ENCODE measurements around the gene PNN.
"Not testable (repeated sequence)": the region's sequence is repeated elsewhere in the genome, so short reads cannot be mapped to it uniquely, and the experiment has no call there.

The PNN gene

GRCh38 chr14:39174560-39175444 lies at the start of gene PNN:
TSS of gene PNN (plus strand) at chr14:39175254. CDS start at chr14:39175280, 26 bp downstream.
- peak; percentile 93 for DNase-seq (ENCODE audit: low read depth)

GRCh38 chr14:39137835-39138234 lies 37.2 kb upstream of the PNN start:
- DNase-seq (ENCODE audit: low read depth), result not testable (repeated sequence)

- DNase-seq (ENCODE audit: low read depth), result no peak
Measured at GRCh38 chr14:39138440-39138839, 36.6 kb upstream of the PNN start.

GRCh38 chr14:39140170-39140569 lies 34.9 kb upstream of the PNN start:
- no peak for DNase-seq (ENCODE audit: low read depth)

GRCh38 chr14:39141623-39142022 lies 33.4 kb upstream of the PNN start:
- not testable (repeated sequence) for DNase-seq (ENCODE audit: low read depth)

GRCh38 chr14:39143226-39143625 lies 31.8 kb upstream of the PNN start:
- not testable (repeated sequence) for DNase-seq (ENCODE audit: low read depth)

- DNase-seq (ENCODE audit: low read depth), result no peak
Measured at GRCh38 chr14:39145266-39145966, 29.6 kb upstream of the PNN start.

- DNase-seq (ENCODE audit: low read depth), result no peak
Measured at GRCh38 chr14:39154594-39155189, 20.4 kb upstream of the PNN start.

GRCh38 chr14:39157491-39157890 lies 17.6 kb upstream of the PNN start:
- no peak for DNase-seq (ENCODE audit: low read depth)

- no peak for DNase-seq (ENCODE audit: low read depth)
Measured at GRCh38 chr14:39158222-39158858, 16.7 kb upstream of the PNN start.

- no peak for DNase-seq (ENCODE audit: low read depth)
Measured at GRCh38 chr14:39160494-39160893, 14.6 kb upstream of the PNN start.

GRCh38 chr14:39167797-39168320 lies 7.2 kb upstream of the PNN start:
- not testable (repeated sequence) for DNase-seq (ENCODE audit: low read depth)

- no peak for DNase-seq (ENCODE audit: low read depth)
Measured at GRCh38 chr14:39168591-39168990, 6.5 kb upstream of the PNN start.

GRCh38 chr14:39169541-39169900 lies 5.5 kb upstream of the PNN start:
- no peak for DNase-seq (ENCODE audit: low read depth)

GRCh38 chr14:39173198-39173597 lies 1.9 kb upstream of the PNN start:
- DNase-seq (ENCODE audit: low read depth), result no peak

- DNase-seq (ENCODE audit: low read depth), result no peak
Measured at GRCh38 chr14:39175445-39176262, 600 bp downstream of the PNN start.

GRCh38 chr14:39176263-39177167 lies 1.5 kb downstream of the PNN start:
- no peak for DNase-seq (ENCODE audit: low read depth)

- no peak for DNase-seq (ENCODE audit: low read depth)
Measured at GRCh38 chr14:39177168-39177545, 2.1 kb downstream of the PNN start.

- DNase-seq (ENCODE audit: low read depth), result no peak
Measured at GRCh38 chr14:39179042-39179441, 4.0 kb downstream of the PNN start.

GRCh38 chr14:39180553-39180952 lies 5.5 kb downstream of the PNN start:
- no peak for DNase-seq (ENCODE audit: low read depth)

All from stimulated activated CD8-positive, alpha-beta memory T cell treated with anti-CD3 and anti-CD28 coated beads, Interleukin-15, amount 100 ng/mL, for 1 hour (primary cell).